HG03097 (cell line): ENCODE data around the gene GOLGA8B.
"Not testable (repeated sequence)": the region's sequence is repeated elsewhere in the genome, so short reads cannot be mapped to it uniquely, and the experiment has no call there.

Source experiments
- ATAC-seq: cut with Tn5 transposase; IDR thresholded peaks from one replicate; pipeline ENCODE4 v1.9.1; 2021; ENCODE audit not compliant: unreplicated experiment, low FRiP score

The GOLGA8B gene

DNA sequence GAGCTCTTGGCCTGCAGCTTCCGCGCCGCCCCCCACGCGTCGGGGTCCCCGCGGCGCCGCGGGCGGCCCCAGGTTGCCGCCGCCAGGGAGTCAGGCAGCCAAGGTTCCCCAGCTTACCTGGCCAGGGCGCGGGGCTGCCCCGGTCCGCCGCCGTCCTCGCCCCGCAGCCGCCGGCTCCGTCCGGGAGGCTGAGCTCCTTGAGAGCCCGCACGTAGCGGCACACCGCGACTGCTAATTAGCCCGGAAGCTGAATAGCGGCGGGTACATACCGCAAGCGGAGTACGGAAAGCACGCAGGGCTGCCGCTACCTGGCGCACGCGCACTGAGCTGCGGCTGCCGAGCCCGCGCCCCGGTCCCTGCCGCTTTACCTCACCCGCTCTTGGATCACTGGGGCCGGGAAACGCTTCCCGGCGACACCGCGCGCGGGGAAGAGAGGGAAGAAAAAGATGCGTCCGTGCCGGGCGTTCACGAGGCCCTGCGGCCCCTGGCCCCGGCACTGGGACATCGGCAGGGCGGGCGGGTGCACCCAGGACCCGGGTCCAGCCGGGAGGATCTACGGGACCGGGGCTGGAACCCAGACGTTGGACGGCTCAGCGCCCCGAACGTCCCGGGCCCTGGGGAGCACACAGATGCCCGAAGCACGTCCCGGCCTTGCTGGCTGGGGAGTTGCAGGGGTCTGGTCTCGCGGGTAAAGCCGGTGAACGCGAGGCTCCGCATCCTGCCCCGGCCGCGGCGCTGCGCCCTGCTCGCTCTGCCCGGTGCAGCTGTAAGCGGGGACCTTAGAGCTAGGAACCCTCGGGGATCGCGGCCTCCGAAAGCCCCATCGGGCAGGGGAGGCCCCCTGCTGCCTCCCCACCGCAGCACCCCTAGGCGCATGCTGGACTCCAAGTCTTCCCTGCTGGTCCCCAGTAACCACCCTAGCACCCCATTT is at the start of gene GOLGA8B:
Gene GOLGA8B, minus strand, starts transcription at position 253 of the 931 bp plus-strand sequence. CDS start 47,739 bp downstream, outside the sequence.
- peak; percentile 68 for ATAC-seq

- not testable (repeated sequence) for ATAC-seq
Observed at GRCh38 chr15:34633165-34633564, 49.7 kb upstream of the GOLGA8B start.

GRCh38 chr15:34628577-34629152 is 45.2 kb upstream of the GOLGA8B start:
- no peak for ATAC-seq

DNA sequence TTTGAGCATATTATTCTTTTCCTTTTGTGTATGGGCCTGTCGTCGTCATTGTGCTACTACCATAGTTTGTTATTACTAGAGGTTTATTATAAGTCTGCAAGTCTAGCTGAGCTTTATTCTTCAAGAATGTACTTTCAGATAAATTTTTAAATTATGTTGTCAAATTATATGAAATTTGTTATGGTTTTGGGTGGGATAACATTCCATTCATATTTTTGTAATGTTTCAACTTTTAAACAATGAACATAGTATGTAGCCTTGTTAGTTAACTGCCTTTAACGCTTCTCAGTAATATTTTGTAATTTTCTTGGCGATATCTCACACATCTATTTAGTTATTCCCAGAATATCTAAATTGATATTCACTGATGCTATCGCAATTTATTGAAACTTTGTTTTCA is 41.6 kb upstream of the GOLGA8B start:
- no peak for ATAC-seq

- ATAC-seq = no peak
Observed at GRCh38 chr15:34621675-34622074, 38.2 kb upstream of the GOLGA8B start.

DNA sequence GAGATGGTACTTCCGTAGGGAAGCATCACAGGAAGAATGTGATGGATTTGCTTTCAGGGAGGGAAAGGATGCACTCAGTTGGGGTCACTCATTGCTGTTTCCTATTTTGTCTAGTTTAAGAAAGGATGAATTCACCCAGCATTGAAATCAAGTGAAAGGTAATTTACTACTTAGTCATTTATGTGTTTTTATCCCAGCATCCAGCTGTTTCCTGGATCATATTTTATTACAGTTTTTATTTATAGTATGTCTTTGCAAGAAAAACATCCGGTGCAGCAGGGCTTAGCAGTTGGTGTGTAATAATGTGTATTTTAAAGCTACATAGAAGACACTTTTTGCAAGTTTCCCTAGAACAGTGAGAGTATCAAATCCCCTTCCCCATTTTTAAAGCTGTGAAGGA is 37.4 kb upstream of the GOLGA8B start:
- ATAC-seq = no peak

DNA sequence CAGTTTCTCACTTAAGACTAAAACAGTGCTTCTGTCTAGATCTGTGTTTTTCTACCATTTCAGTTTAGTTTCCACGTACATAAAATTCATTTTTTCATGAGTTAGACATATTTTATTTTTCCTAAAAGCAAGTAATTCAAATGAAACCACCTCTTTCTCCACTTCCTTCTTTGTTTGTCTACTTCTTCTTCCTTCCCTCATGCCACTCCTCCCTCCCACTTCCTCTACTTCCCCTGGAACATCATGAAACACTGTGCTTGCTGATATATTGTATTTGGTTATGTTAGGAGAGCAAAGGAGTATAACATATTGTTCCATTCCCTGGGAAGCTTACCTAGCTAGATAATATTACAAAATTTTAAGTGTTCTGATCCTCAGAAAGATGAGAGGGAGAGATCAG is 36.7 kb upstream of the GOLGA8B start:
- ATAC-seq = no peak

- no peak for ATAC-seq
Observed at GRCh38 chr15:34619151-34619550, 35.7 kb upstream of the GOLGA8B start.

DNA sequence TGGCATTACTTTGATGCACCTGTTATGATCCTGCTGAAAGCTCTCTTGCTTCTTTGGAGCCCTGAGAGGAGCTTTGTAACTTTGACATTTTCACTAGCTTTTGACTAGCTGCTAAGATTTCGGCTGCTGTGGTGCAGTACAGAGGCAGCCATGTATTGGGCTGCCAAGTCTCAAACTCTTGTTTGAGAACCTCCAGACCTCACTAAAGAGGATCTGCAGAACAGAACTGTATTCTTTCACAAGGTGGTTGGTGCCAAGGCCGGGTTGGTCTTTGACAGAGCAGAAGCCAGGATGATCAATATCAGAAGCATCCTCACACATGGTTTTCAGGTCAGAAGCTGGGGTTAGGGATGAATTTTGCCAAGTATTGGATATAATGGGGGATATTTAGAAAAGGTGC is 34.6 kb upstream of the GOLGA8B start:
- ATAC-seq = no peak

GRCh38 chr15:34616613-34617012 is 33.2 kb upstream of the GOLGA8B start:
- ATAC-seq = no peak

DNA sequence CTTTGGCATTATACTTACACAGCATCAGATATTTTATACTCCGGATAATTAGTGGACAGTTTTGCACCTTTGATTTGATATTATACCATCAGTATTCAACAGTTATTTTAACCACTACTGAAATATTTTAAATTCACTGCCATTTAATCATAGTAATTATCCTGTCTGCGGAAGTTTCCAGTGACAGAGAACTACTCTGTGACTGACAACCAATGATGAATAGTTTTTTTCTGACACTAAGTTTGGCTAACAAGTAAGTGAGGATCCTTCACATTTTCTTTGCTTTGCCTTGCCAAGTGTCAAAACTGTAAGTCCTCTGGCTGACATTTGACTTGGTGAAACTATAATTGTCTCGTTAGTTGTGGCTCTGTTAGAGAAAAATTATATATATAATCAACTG is 30.5 kb upstream of the GOLGA8B start:
- ATAC-seq = no peak

- ATAC-seq = no peak
Observed at GRCh38 chr15:34613301-34613700, 29.9 kb upstream of the GOLGA8B start.

DNA sequence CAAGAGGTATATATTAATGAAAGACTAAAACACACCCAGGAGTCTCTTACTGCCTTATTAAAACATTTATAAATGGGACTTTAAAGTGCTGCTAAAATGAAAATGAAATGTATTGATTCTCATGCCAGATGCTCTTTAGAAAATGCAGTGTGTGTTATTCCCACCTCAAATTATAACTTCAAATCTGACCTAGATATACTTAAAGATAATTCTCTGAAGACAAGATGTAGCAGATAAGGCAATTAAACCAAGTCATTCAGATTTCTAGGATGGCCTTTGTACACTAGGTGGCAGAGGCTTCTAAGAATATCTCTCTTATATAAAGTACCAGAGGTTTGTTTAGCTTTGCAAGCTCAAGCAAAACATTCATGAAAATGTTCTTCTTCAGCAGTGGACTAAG is 26.9 kb upstream of the GOLGA8B start:
- ATAC-seq = no peak

GRCh38 chr15:34609102-34610057 is 25.9 kb upstream of the GOLGA8B start:
- ATAC-seq = no peak

GRCh38 chr15:34608517-34608916 is 25.1 kb upstream of the GOLGA8B start:
- ATAC-seq = no peak

DNA sequence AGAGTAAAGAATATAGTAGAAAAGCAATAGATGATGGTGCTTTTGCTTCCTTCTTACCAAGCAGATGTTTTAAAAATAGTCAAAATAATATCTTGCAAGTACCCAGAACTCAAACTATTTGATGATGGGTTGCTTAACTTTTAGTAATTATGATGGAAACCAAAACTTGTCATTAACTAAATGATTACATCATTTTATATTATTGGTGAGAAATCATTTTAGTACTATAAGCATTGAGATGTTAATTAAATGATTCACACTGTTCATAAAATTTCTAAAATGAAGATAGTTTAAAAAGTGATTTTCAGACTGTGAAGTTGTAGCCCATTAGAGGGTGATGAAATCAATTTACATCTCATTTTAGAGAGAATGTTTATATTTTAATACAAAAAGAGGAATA is 24.4 kb upstream of the GOLGA8B start:
- ATAC-seq = no peak

DNA sequence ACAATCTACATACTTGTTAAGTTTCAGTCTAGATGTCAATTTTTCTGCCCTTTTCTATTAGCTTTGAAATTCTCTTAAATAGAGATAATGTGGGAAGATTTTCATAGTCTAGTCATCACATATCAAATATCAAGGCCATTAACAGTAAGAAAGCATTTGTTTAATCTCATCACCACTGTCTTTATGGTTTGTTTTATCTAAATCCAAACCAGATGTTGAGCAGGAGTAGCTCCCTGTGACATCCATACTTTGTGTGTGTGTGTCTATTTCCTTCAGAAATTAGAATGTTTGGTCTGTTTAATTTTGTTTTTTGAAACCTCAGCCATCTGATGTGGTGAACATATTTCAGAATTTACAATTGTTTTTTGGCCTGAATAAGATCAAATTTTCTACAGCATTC is 23.1 kb upstream of the GOLGA8B start:
- ATAC-seq = no peak

- ATAC-seq = no peak
Observed at GRCh38 chr15:34606131-34606530, 22.7 kb upstream of the GOLGA8B start.

DNA sequence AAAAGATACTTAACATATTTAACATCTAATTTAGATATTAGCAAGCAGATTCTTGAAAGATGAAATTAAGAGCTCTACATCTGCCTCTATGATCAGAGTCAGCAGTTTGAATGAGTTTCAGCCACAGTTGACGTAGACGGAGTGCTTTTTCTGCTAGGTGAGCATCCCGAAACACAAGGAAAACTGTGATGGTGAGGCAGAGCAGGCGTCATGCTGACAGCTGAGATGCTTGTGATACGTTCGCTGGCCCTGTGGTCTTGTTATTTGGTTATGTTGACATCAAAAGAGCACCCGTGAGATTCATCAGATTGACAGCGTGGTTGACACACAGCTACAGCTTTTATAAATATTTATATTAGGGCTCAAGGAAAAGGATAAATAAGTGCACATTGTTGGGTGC is 19.6 kb upstream of the GOLGA8B start:
- ATAC-seq = no peak

DNA sequence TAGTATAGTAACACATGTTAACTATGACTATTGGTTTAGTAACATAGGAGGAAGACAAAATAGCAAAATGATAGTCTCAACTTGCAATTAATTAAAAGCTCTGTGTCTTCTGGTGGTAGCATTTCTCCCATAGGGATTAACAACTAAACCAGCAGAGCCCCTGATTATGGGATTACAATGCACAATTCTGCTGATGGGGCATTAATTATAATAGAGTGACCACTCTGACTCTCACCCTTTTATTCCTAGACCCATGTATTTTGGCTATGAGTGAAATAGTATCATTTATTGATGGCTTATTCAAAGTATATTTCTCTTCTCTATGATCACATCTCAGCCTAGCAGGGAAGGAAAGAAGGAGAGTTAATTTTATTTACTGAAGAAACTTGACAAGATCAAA is 17.5 kb upstream of the GOLGA8B start:
- ATAC-seq = no peak
